ENCODE data around the gene TSEN2.

TSEN2 gene

GRCh38 chr3:12569836-12570235 is 85.6 kb downstream of the TSEN2 start:
- H2AFZ ChIP-seq (ENCODE audit: low read depth, low read length, severe bottlenecking): no peak overlapping the region
- TF ChIP-seq EZH2phosphoT487 (conservative IDR thresholded peaks at IDR 0.05; ENCODE audit: low read length) (no peak), CTCF (IDR thresholded peaks at IDR 0.05; ENCODE audit: insufficient read depth, low read length, poor library complexity, severe bottlenecking) (no peak)
- H3K36me3 ChIP-seq (ENCODE audit: low read length): peaks cover 5% of the 10 kb centered on the region; the same call in 1 of the 2 replicates
- no peak overlapping the region for H3K27ac ChIP-seq (ENCODE audit: low read depth, low read length)
- H3K9ac ChIP-seq (ENCODE audit: low read length): no peak overlapping the region
- H3K27me3 ChIP-seq (ENCODE audit: low read length): no peaks in the 10 kb centered on the region
- no peaks in the 10 kb centered on the region for H3K9me3 ChIP-seq (ENCODE audit: insufficient read depth, low read length)
- H3F3A ChIP-seq (ENCODE audit: insufficient read depth): no peaks in the 10 kb centered on the region
- peaks cover 40% of the 10 kb centered on the region for H3K79me2 ChIP-seq (ENCODE audit: insufficient read depth, low read length)
- H3K9me2 ChIP-seq (replicated peaks; ENCODE audit: insufficient read depth, low read length): no peaks in the 10 kb centered on the region
- H3K4me2 ChIP-seq (ENCODE audit: low read depth, low read length, poor library complexity, severe bottlenecking): no peak overlapping the region
- H3K4me3 ChIP-seq (ENCODE audit: insufficient read depth, low read length, poor library complexity, severe bottlenecking): no peak overlapping the region
- H4K20me1 ChIP-seq (ENCODE audit: low read depth, low read length): no peaks in the 10 kb centered on the region

DNA sequence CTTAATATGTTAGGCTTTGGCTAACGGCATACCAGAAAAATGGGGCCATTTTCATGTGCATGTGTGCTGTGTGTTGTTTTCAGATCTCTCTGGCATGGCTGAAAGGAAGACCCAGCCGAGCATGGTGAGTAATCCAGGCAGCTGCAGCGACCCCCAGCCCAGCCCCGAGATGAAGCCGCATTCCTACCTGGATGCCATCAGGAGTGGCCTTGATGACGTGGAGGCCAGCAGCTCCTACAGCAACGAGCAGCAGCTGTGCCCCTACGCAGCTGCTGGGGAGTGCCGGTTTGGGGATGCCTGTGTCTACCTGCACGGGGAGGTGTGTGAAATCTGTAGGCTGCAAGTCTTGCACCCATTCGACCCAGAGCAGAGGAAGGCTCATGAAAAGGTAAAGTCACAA is 87.7 kb downstream of the TSEN2 start:
- H3K79me2 ChIP-seq (ENCODE audit: insufficient read depth, low read length): peaks cover 19% of the 10 kb centered on the region
- no peaks in the 10 kb centered on the region for H3K27me3 ChIP-seq (ENCODE audit: low read length)
- no peaks in the 10 kb centered on the region for H4K20me1 ChIP-seq (ENCODE audit: low read depth, low read length)
- no peaks in the 10 kb centered on the region for H3K9me3 ChIP-seq (ENCODE audit: insufficient read depth, low read length)
- TF ChIP-seq CTCF (IDR thresholded peaks at IDR 0.05; ENCODE audit: insufficient read depth, low read length, poor library complexity, severe bottlenecking) (no peak), EZH2phosphoT487 (conservative IDR thresholded peaks at IDR 0.05; ENCODE audit: low read length) (no peak)
- no peak overlapping the region for H2AFZ ChIP-seq (ENCODE audit: low read depth, low read length, severe bottlenecking)
- no peak overlapping the region for H3K27ac ChIP-seq (ENCODE audit: low read depth, low read length)
- H3K36me3 ChIP-seq (ENCODE audit: low read length): peaks cover 5% of the 10 kb centered on the region; the same call in 1 of the 2 replicates
- H3K9me2 ChIP-seq (replicated peaks; ENCODE audit: insufficient read depth, low read length): no peaks in the 10 kb centered on the region
- H3K4me2 ChIP-seq (ENCODE audit: low read depth, low read length, poor library complexity, severe bottlenecking): no peak overlapping the region
- no peak overlapping the region for H3K9ac ChIP-seq (ENCODE audit: low read length)
- H3F3A ChIP-seq (ENCODE audit: insufficient read depth): no peaks in the 10 kb centered on the region
- no peak overlapping the region for H3K4me3 ChIP-seq (ENCODE audit: insufficient read depth, low read length, poor library complexity, severe bottlenecking)

DNA sequence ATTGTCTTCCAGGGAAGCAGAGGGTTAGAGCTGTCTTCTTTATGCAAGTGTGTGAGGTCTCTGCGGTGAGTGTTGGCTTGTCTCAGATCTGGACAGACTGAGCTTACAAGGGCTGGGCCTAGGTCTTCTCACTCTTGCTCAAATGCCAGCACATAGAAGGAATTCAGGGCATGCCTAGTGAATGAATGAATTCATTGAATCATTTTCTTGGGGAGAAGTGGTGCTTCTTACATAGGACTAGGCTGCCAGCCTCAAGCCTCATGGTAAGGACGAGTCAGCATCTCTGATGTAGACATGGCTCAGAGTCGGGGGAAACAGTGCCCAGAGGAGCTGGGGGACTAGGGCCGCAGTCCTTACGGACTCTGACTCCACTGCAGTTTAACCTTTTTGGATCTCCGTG is 89.9 kb downstream of the TSEN2 start:
- no peaks in the 10 kb centered on the region for H3K9me2 ChIP-seq (replicated peaks; ENCODE audit: insufficient read depth, low read length)
- H3K4me3 ChIP-seq (ENCODE audit: insufficient read depth, low read length, poor library complexity, severe bottlenecking): no peak overlapping the region
- H3K9ac ChIP-seq (ENCODE audit: low read length): no peak overlapping the region
- no peak overlapping the region for H3K4me2 ChIP-seq (ENCODE audit: low read depth, low read length, poor library complexity, severe bottlenecking)
- peaks cover 8% of the 10 kb centered on the region; the same call in 1 of the 2 replicates for H3K36me3 ChIP-seq (ENCODE audit: low read length)
- H2AFZ ChIP-seq (ENCODE audit: low read depth, low read length, severe bottlenecking): no peak overlapping the region
- H3F3A ChIP-seq (ENCODE audit: insufficient read depth): no peaks in the 10 kb centered on the region
- no peaks in the 10 kb centered on the region for H3K27me3 ChIP-seq (ENCODE audit: low read length)
- TF ChIP-seq CTCF (IDR thresholded peaks at IDR 0.05; ENCODE audit: insufficient read depth, low read length, poor library complexity, severe bottlenecking) (no peak), EZH2phosphoT487 (conservative IDR thresholded peaks at IDR 0.05; ENCODE audit: low read length) (no peak)
- H3K9me3 ChIP-seq (ENCODE audit: insufficient read depth, low read length): no peaks in the 10 kb centered on the region
- no peak overlapping the region for H3K27ac ChIP-seq (ENCODE audit: low read depth, low read length)
- no peaks in the 10 kb centered on the region for H3K79me2 ChIP-seq (ENCODE audit: insufficient read depth, low read length)
- H4K20me1 ChIP-seq (ENCODE audit: low read depth, low read length): no peaks in the 10 kb centered on the region
